CD4-positive, alpha-beta T cell treated with Interleukin-6 at 100 ng/mL for 8 hours (primary cell): ENCODE data around the gene DSC1.
"Not testable (repeated sequence)": the region's sequence is repeated elsewhere in the genome, so short reads cannot be mapped to it uniquely, and the experiment has no call there.

Experiments
- DNase-seq: peaks from one replicate; pipeline ENCODE4 v3.0.0-alpha.2; 2020; ENCODE audit warnings: mixed read lengths, low spot score

Gene DSC1, protein sequence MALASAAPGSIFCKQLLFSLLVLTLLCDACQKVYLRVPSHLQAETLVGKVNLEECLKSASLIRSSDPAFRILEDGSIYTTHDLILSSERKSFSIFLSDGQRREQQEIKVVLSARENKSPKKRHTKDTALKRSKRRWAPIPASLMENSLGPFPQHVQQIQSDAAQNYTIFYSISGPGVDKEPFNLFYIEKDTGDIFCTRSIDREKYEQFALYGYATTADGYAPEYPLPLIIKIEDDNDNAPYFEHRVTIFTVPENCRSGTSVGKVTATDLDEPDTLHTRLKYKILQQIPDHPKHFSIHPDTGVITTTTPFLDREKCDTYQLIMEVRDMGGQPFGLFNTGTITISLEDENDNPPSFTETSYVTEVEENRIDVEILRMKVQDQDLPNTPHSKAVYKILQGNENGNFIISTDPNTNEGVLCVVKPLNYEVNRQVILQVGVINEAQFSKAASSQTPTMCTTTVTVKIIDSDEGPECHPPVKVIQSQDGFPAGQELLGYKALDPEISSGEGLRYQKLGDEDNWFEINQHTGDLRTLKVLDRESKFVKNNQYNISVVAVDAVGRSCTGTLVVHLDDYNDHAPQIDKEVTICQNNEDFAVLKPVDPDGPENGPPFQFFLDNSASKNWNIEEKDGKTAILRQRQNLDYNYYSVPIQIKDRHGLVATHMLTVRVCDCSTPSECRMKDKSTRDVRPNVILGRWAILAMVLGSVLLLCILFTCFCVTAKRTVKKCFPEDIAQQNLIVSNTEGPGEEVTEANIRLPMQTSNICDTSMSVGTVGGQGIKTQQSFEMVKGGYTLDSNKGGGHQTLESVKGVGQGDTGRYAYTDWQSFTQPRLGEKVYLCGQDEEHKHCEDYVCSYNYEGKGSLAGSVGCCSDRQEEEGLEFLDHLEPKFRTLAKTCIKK

DNA sequence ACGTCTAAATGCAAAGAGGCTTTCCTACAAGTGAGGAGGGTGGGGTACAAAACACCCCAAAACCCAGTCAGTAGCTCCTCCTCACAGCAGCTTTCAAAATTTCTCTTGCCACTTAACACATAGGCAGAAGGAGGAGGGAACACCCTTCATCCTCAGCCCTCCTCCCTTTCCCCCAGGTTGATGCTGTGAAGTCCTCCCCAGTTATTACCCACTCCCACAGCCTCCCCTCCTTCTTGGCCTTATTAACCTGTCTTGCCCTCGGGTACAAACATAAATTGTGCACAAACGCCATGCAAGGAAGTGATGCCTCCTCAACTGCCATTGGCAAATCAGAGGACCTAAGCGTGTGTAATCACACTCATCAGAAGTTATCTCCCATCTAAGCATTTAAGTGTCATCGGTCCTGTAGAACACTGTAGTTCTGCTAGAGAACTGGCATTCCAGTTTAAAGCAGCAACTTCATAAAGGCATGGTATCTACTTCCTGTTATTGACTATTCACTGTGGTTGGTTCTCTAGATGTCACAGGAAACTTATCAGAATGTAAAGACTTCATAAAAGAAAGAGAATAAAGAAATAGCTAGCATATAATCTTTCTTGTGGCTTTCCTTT, at the start of gene DSC1:
Gene DSC1 (minus strand): TSS at position 32 of the 611 bp plus-strand sequence. CDS start 262 bp downstream, outside the sequence.
- peak; percentile 3 for DNase-seq

- DNase-seq = no peak
These were observed 48.4 kb upstream of the DSC1 start for GRCh38 chr18:31211047-31211446.

- no peak for DNase-seq
These were observed 46.4 kb upstream of the DSC1 start for GRCh38 chr18:31209041-31209440.

DNA sequence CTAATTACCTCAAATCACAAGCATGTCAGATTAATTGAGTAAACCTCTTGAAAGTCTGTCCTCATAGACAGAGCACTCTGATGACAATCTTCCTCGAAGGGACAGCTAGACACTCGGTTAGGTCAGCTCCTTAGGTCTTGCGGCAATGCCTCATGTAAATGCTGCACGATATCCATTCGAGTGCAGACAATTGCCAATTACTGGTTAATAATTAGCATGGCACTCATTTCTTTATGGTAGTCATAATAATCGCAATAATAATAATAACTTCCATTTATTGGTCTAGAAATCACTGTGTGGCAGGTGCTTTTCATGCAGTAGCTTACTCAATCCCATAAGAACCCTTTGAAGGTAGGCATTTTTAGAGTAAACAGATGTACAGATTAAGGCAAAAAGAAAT, 44.7 kb upstream of the DSC1 start:
- DNase-seq = no peak

DNA sequence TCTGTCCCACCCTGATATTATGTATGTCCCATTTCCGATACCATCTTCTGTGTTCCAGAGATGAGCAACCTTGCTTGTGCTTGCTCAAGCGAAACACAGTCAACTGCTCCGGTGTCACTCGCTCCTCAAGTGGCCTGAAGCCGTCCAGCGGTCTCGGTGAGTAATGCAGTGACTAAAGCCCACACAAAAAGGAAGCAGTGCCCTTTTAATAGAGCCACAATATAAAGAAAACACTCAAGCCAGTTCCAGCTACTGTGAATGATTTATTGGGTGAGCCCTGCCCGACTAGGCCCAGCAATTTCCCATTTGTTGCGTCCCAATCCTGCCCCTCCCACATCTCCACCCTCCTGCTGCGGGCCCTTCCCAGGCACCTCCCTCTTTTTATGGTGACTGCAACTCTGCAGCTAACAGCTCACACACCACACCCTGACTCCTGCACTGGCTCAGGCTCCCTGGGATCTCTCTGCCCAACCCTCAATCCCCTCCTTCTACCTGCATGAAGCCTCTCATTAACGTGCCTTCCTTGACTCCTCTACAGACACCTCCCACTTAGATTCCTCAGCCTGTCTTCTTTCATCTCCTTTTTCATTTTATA, 44.2 kb upstream of the DSC1 start:
- DNase-seq = no peak

GRCh38 chr18:31206071-31206470, 43.4 kb upstream of the DSC1 start:
- no peak for DNase-seq

DNA sequence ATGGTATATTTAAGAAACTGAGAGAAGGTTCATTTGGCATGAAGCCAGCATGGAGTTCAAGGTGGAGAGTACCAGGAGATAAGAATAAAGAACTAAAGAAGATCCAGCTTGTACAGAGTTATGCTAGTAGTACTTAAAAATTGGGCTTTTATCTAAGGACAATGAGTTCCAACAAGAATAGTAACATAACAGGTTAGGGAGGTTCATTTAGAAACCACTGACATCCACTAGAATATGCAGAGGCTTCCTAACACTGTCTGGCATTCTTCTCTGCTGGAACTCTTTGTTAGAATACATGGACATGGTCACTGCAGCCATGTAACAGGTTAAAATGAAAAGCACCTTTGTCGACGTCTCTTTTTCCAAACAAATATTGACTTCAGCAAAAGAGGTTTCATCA, 42.6 kb upstream of the DSC1 start:
- no peak for DNase-seq

GRCh38 chr18:31204833-31205232, 42.2 kb upstream of the DSC1 start:
- DNase-seq = no peak

DNA sequence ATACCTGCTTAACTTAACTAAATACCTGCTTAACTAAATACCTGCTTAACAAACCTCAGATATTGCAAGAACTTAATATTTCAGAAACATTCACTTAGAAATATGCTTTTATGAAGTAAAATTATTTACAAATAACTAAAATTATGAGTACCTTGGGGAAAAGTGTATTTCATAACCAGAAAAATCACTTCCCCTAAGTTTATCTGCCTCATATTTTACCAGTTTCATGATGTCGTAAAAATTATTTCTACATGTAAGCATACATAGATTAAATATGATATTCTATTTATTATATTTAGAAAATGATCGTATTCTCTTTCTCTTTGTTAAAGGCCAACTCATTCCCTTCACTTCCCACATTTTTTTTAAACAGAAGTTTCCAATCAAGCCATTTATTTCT, 41.5 kb upstream of the DSC1 start:
- DNase-seq = no peak

GRCh38 chr18:31203794-31204148, 41.1 kb upstream of the DSC1 start:
- no peak for DNase-seq

DNA sequence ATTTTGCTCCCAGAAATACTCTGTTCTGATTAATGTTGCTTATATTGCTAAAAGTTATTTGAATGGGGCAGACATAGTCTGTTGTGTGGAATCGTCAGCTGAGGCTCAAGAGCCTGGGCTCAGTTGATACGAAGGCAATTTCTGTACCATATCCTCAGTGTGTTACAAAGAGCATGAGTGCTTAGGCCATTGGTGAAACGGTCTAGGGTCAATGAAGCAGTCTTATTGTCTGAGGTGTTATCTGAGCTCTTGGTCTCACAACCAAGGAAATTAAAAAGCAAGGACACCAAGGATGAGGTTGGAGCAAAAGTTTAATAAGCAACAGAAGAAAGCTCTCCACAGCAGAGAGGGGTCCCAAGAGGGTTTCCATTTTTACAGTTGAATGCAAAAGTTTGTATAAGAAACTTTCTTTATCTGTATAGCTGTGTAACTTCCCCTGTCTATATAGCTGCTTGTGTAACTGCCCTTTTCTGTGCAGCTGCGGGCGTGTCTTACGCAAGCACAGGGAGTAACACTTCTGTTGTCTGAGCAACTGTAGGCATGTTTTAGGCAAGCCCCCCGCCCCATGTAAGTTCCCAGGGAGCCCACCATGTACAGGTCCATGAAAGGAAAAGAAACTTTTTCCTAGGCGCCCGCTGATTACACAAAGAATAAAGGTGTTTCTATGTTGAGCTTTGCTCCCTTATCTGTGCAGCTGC, 40.6 kb upstream of the DSC1 start:
- no peak for DNase-seq

- no peak for DNase-seq
These were observed 36.6 kb upstream of the DSC1 start for GRCh38 chr18:31199190-31199769.

DNA sequence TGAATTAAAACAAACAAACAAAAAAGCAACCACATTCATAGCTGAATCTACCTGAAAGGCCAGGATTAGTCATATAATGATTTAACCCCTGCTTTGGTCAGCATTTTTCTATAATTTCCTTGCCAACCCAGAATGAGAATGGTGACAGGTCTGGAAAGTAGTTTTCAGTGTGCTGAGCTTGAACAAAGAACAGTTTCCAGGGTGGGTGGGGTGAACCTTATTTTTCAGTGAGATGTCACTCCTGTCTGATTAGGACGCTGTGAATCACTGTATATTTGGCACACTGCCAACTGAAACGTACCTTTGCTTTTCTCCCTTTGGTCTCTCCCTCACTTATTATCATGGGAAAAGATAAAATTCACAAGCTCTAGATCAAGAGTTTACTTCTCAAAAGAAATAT, 35.0 kb upstream of the DSC1 start:
- DNase-seq = no peak

DNA sequence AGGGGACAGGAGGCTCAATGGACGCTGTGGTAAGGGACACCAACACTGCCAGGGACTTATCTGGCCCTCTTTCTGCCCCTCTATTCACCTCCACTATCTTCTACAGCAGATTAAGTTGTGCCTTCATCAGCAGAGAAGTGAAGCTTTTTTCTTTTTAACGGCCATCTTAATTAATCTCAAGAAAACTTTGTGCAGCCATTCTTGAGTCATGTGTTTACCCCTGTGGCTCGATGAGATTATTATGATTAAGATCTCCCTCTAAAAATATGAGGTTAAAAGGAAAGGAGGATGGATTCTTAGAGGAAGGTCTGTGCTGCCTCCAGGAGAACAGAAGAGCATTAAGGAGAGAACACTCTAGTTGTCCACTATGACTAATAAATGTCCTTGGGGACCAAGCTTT, 32.4 kb upstream of the DSC1 start:
- DNase-seq = no peak

GRCh38 chr18:31192086-31192776, 29.6 kb upstream of the DSC1 start:
- no peak for DNase-seq

- DNase-seq = no peak
These were observed 28.3 kb upstream of the DSC1 start for GRCh38 chr18:31190919-31191318.

DNA sequence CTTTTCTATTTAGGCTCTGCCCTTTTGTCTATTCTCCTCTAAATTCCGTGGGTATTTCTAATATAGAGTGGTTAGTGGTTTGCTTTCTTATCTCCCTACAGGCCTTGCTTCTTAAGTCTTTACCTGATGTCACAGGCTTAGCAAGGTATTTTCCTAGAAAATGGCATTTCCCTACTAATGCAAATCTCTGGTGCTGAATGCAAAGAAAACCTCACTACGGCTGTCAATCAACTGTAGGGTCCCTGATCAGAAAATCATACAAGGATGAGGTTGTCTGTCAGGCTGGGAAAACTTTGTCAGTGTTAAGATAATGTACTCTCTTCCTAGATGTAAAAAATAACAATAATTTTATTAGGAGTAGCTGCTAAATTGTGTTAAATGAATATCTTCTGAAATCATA, 27.1 kb upstream of the DSC1 start:
- DNase-seq = no peak

DNA sequence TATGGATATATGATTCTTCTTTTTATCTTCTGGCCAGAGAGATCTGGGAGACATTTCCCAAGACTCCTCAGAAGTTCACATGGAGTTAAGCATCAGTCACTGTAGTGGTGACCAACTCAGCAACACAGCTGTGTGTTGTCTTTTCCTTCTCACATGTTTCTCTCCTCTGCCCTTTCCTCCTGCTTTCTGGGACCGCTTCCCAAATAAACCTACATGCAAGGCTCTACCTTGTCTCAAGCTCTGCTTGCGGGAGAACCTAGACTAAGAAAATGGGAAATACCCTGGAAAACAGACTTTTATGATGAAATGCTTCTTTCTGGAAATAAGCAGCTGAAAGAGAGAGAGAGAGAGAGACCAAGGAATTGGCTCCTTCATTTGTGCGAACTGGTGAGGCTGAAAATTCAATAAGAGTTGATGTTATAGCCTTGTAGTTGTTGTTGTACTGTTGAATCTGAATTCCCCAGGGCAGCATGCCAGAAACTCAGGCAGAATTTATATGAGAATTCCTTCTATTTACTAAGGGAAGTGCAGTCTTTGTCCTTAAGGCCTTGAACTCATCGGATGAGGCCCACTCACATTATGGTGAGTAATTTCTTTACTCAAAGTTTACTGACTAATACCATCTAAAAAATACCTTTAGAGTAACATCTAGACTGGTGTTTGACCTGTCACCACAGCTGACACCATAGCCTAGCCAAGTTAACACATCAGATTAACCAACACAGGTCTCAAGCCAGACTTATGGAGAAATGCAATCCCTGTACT, 22.7 kb upstream of the DSC1 start:
- DNase-seq = no peak

GRCh38 chr18:31183302-31183701, 20.6 kb upstream of the DSC1 start:
- no peak for DNase-seq

- DNase-seq = not testable (repeated sequence)
These were observed 14.7 kb upstream of the DSC1 start for GRCh38 chr18:31177369-31177768.
